Measurements from ENCODE around the gene MAPKAP1. TPM values are rescaled to one million over a fixed set of nuclear protein-coding genes. Genes with fewer than 3 reads are reported as not detected.

The MAPKAP1 gene
- total and polyA plus RNA-seq, 2 of the 13 experiments (the other 11 are each of a cell fraction or from before 2014, with no cell fraction given), result 45.0 to 64.3 TPM

- TF ChIP-seq ZNF280D (CRISPR knock-in tag; IDR thresholded peaks at IDR 0.05), result peak; percentile 71; the same call in 1 of the 2 replicates
- TF ChIP-seq ZNF354B (CRISPR knock-in tag; IDR thresholded peaks at IDR 0.05), result no peak
- TF ChIP-seq POGZ (CRISPR knock-in tag; IDR thresholded peaks at IDR 0.05), result peak; percentile 86
- peak; percentile 72; the same call in 1 of the 2 replicates for TF ChIP-seq ZNF331 (CRISPR knock-in tag; IDR thresholded peaks at IDR 0.05)
- TF ChIP-seq KLF6 (CRISPR knock-in tag; IDR thresholded peaks at IDR 0.05), result 0 out of 2 replicates have a peak, but pooled peaks have one; percentile 59
- TF ChIP-seq PREB (CRISPR knock-in tag; IDR thresholded peaks at IDR 0.05), result no peak
- 0 out of 2 replicates have a peak, but pooled peaks have one; percentile 31 for TF ChIP-seq KAT8 (CRISPR knock-in tag; IDR thresholded peaks at IDR 0.05)
- peak; percentile 50; the same call in 1 of the 2 replicates for TF ChIP-seq HNF4A (CRISPR knock-in tag; IDR thresholded peaks at IDR 0.05)
- no peak for TF ChIP-seq ZNF597 (CRISPR knock-in tag; IDR thresholded peaks at IDR 0.05)
- TF ChIP-seq RFX5 (IDR thresholded peaks at IDR 0.05; ENCODE audit: low read depth, low read length), result peak; percentile 46; the same call in 1 of the 2 replicates
- TF ChIP-seq KLF16 (CRISPR knock-in tag; IDR thresholded peaks at IDR 0.05), result peak in 1 of 2 experiments; percentile 37; a peak in 1 of 4 replicates
- TF ChIP-seq HNRNPUL1 (IDR thresholded peaks at IDR 0.05; ENCODE audit: low read depth, low read length), result peak; percentile 84; the same call in 1 of the 2 replicates
- TF ChIP-seq AHDC1 (CRISPR knock-in tag; IDR thresholded peaks at IDR 0.05; ENCODE audit: borderline replicate concordance), result no peak
- TF ChIP-seq FOSL2 (CRISPR knock-in tag; IDR thresholded peaks at IDR 0.05), result peak; percentile 70
- TF ChIP-seq MAFG (CRISPR knock-in tag; IDR thresholded peaks at IDR 0.05), result no peak
- TF ChIP-seq EP300 (IDR thresholded peaks at IDR 0.05; ENCODE audit: low read depth in 2 of 2, low read length in 2 of 2), result peak in 1 of 2 experiments; percentile 41; a peak in 1 of 4 replicates
- no peak; the same call in 1 of the 2 replicates for TF ChIP-seq EP300 (CRISPR knock-in tag; IDR thresholded peaks at IDR 0.05; ENCODE audit: borderline replicate concordance)
- peak; percentile 78; the same call in 1 of the 2 replicates for TF ChIP-seq TGIF2 (CRISPR knock-in tag; IDR thresholded peaks at IDR 0.05)
Measured at GRCh38 chr9:125493384-125493783, 213.6 kb downstream of the MAPKAP1 start (continued).

Data from HepG2 (cell line).